22Rv1 (cell line): Measurements from ENCODE around the gene MYF6.

Experiments used
- CTCF ChIP-seq: fragments of 450-650 bp; IDR thresholded peaks from 2 replicates; pipeline ENCODE4 v1.5.1; 2017; ENCODE audit warnings: mild to moderate bottlenecking
- ZFX ChIP-seq: fragments of 450-650 bp; IDR thresholded peaks from 2 replicates; pipeline ENCODE4 v1.6.1; 2017; ENCODE audit warnings: antibody characterized with exemption, borderline replicate concordance

GRCh38 chr12:80704420-80704819, 3.0 kb upstream of the MYF6 start:
- TF ChIP-seq CTCF (no peak), ZFX (no peak)
